ENCODE data around the gene PMM2. TPM values are rescaled to one million over a fixed set of nuclear protein-coding genes. Genes with fewer than 3 reads are reported as not detected.

PMM2 gene
- total and polyA plus RNA-seq, 9 of the 15 experiments (the other 6 are each of a cell fraction or from before 2014, with no cell fraction given) = 5.6 to 42.7 (median 25.9) TPM

DNA sequence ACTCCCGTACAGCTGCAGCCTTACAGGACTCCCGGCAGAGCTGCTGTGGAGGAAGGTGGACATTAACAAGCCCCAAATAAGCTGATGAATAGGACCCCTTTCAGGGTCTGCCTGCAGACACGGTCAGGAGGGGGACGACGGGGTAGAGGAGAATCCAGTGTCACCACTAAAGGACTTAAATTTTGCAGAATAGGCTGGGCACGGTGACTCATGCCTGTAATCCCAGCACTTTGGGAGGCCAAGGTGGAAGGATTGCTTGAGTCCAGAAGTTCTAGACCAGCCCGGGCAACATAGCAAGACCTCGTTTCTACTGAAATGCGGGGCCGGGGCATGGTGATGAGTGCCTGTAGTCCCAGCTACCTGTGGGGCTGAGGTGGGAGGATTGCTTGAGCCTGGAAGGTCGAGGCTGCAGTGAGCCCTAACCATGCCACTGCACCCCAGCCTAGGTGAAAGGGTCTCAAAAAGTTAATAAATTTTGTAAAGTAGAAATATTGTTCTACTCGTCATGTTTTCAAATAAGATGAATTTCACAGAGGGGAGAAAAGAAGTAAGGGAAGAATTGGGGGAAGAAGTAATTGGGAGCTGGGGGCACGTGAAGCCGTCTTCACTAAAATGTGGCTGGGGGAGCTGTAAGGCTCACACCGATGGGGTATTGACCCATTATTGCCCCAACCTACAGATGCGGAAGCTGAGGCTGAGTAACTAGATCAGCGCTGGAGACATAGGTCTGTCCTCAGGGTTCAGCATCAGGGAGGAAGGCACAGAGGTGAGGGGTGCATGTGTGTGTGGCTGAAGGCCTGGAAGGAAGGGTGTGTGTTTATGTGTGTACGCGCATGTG is 89.2 kb downstream of the PMM2 start:
- peaks cover 4% of the 10 kb centered on the region for H3K9me1 ChIP-seq (ENCODE audit: control insufficient read depth, insufficient read depth, low read length)
- H3K27ac ChIP-seq (ENCODE audit: extremely low read depth, low read depth, low read length) = no peak overlapping the region
- H3K36me3 ChIP-seq (ENCODE audit: control insufficient read depth, insufficient read depth, low read length) = peaks cover 26% of the 10 kb centered on the region; the same call in 2 of the 3 replicates
- peaks cover 24% of the 10 kb centered on the region for H4K20me1 ChIP-seq (replicated peaks; ENCODE audit: control insufficient read depth, insufficient read depth, low read length)
- no peak for DNase-seq (ENCODE audit: extremely low read depth in 1 of 4, low spot score in 3 of 4)
- no peak for ATAC-seq
- no TSS peak for BruUV-seq (replicated peaks)
- no peaks in the 10 kb centered on the region for H3K9me3 ChIP-seq (replicated peaks; ENCODE audit: control insufficient read depth, insufficient read depth, low read depth, low read length)
- no peak overlapping the region for H3K9ac ChIP-seq (ENCODE audit: insufficient read depth in 1 of 2, low read depth in 2 of 2, low read length in 2 of 2)
- WGBS (ENCODE audit: insufficient coverage, low coverage, missing lambda C conversion rate) = 55% methylated on average over 19 of the region's 19 CpGs
- no peak overlapping the region for H3K4me2 ChIP-seq (ENCODE audit: insufficient read depth, low read length)
- POLR2A ChIA-PET = no interaction called here
- H3K4me3 ChIP-seq = no peak overlapping the region
- CTCF ChIA-PET (ENCODE audit: low intra/inter-chr PET ratio) = no interaction called here
- intact Hi-C loops (cut with micrococcal nuclease) (no loop called here), in situ Hi-C loops (cut with MboI) (no loop called here)
- peak; percentile 71 for TF ChIP-seq HNRNPLL (IDR thresholded peaks at IDR 0.05; ENCODE audit: low read depth, low read length, poor library complexity, severe bottlenecking)
- TF ChIP-seq, protein P1, sequence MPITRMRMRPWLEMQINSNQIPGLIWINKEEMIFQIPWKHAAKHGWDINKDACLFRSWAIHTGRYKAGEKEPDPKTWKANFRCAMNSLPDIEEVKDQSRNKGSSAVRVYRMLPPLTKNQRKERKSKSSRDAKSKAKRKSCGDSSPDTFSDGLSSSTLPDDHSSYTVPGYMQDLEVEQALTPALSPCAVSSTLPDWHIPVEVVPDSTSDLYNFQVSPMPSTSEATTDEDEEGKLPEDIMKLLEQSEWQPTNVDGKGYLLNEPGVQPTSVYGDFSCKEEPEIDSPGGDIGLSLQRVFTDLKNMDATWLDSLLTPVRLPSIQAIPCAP (CRISPR knock-in tag; IDR thresholded peaks at IDR 0.05; ENCODE audit: borderline replicate concordance) = no peak
- no peak for TF ChIP-seq CREM (IDR thresholded peaks at IDR 0.05; ENCODE audit: low read depth)
- TF ChIP-seq, protein P2, sequence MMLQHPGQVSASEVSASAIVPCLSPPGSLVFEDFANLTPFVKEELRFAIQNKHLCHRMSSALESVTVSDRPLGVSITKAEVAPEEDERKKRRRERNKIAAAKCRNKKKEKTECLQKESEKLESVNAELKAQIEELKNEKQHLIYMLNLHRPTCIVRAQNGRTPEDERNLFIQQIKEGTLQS (IDR thresholded peaks at IDR 0.05) = peak; percentile 8; the same call in 1 of the 2 replicates
- TF ChIP-seq, protein P2 (CRISPR knock-in tag; conservative IDR thresholded peaks at IDR 0.05) = no peak
- no peaks in the 10 kb centered on the region; a peak in 1 of 5 replicates for H3K27me3 ChIP-seq (ENCODE audit: control insufficient read depth in 2 of 2, insufficient read depth in 2 of 2, low read length in 2 of 2)
- peaks cover 6 to 40% of the 10 kb centered on the region in 2 experiments; a peak in 4 of 5 replicates for H3K4me1 ChIP-seq (replicated peaks in 1 of 2; ENCODE audit: control insufficient read depth in 2 of 2, insufficient read depth in 2 of 2, low read length in 2 of 2)
- no peak for FAIRE-seq
- H2AFZ ChIP-seq (ENCODE audit: low read depth, low read length) = no peak overlapping the region
- H3K79me2 ChIP-seq (ENCODE audit: control insufficient read depth, insufficient read depth, low read length) = no peaks in the 10 kb centered on the region

Measured in K562 (cell line).